IMR-90 (cell line): ENCODE data around the gene CUTA. TPM values are rescaled to one million over a fixed set of nuclear protein-coding genes. Genes with fewer than 3 reads are reported as not detected.

Source experiments
- ATAC-seq: fragments of 200-7000 bp; cut with Tn5 transposase; 2 replicates; pipeline ENCODE4 v1.9.1; 2020; ENCODE audit warnings: low read depth, mild to moderate bottlenecking, moderate library complexity
- BruUV-seq: library from RNA; stranded (reverse); fragments of 400-500 nt; replicated peaks from 2 replicates; lab custom pipeline; 2021; lab: Mats Ljungman, UMichigan
- CTCF ChIA-PET: fragments of 300-600 bp; formaldehyde crosslinking; extraction: SDS; loops from one replicate; lab custom pipeline; 2021; ENCODE audit warnings: antibody characterized with exemption; lab: Yijun Ruan, JAX
- POLR2A ChIA-PET: fragments of 300-600 bp; sonication (Branson Sonifier 250); formaldehyde crosslinking; loops from one replicate; lab custom pipeline; 2022; ENCODE audit warnings: antibody characterized with exemption; ENCODE audit not compliant: unreplicated experiment; lab: Charles Lee
- DNase-seq: peaks from one replicate; pipeline ENCODE4 v3.0.0; 2013
- H2AFZ ChIP-seq: replicated peaks from 2 replicates; pipeline ENCODE3; 2013; ENCODE audit warnings: low read length, mild to moderate bottlenecking; ENCODE audit not compliant: poor library complexity
- H2AK5ac ChIP-seq: 2 replicates; pipeline ENCODE4 v1.6.1; 2013; ENCODE audit warnings: low read depth, low read length, inconsistent platforms
- H2AK9ac ChIP-seq: replicated peaks from 2 replicates; pipeline ENCODE3; 2013; ENCODE audit warnings: mild to moderate bottlenecking, low read depth, low read length, moderate library complexity; ENCODE audit not compliant: poor library complexity
- H2BK120ac ChIP-seq: 2 replicates; pipeline ENCODE4 v1.6.1; 2013; ENCODE audit warnings: low read depth, low read length, inconsistent platforms
- H2BK15ac ChIP-seq: 3 replicates; pipeline ENCODE4 v1.6.1; 2013; ENCODE audit warnings: low read depth, low read length, inconsistent platforms
- H2BK20ac ChIP-seq: 2 replicates; pipeline ENCODE4 v1.6.1; 2013; ENCODE audit warnings: low read depth, mild to moderate bottlenecking, inconsistent platforms, low read length, moderate library complexity
- H2BK5ac ChIP-seq: 2 replicates; pipeline ENCODE4 v1.6.1; 2013; ENCODE audit warnings: mild to moderate bottlenecking, low read depth, low read length, inconsistent platforms; ENCODE audit not compliant: poor library complexity, severe bottlenecking
- H3K14ac ChIP-seq: replicated peaks from 2 replicates; pipeline ENCODE4 v1.6.1; 2013; ENCODE audit warnings: low read depth, low read length, inconsistent platforms
- H3K18ac ChIP-seq: 2 replicates; pipeline ENCODE4 v1.6.1; 2013; ENCODE audit warnings: low read depth, low read length, control low read depth
- H3K23ac ChIP-seq: 2 replicates; pipeline ENCODE4 v1.6.1; 2013; ENCODE audit warnings: low read depth, low read length, inconsistent platforms
- H3K27ac ChIP-seq: 2 replicates; pipeline ENCODE4 v1.5.1; 2013; ENCODE audit warnings: mild to moderate bottlenecking, control low read depth, low read length; ENCODE audit not compliant: insufficient read depth
- H3K27me3 ChIP-seq: 2 replicates; pipeline ENCODE4 v1.6.1; 2013; ENCODE audit warnings: low read length; ENCODE audit not compliant: control insufficient read depth, insufficient read depth
- H3K36me3 ChIP-seq: 2 replicates; pipeline ENCODE4 v1.6.1; 2013; ENCODE audit warnings: low read length, mixed read lengths; ENCODE audit not compliant: control insufficient read depth, insufficient read depth
- H3K4ac ChIP-seq: 2 replicates; pipeline ENCODE4 v1.6.1; 2013; ENCODE audit warnings: low read depth, low read length, inconsistent platforms
- H3K4me1 ChIP-seq: 2 replicates; pipeline ENCODE4 v1.6.1; 2013; ENCODE audit warnings: low read length, mixed read lengths; ENCODE audit not compliant: control insufficient read depth, insufficient read depth
- H3K4me2 ChIP-seq: 2 replicates; pipeline ENCODE4 v1.6.1; 2013; ENCODE audit warnings: low read depth, mild to moderate bottlenecking, control low read depth, low read length, moderate library complexity
- H3K4me3 ChIP-seq: 2 replicates; pipeline ENCODE4 v1.5.1; 2013; ENCODE audit warnings: low read depth, mild to moderate bottlenecking, control low read depth, low read length, moderate library complexity; ENCODE audit not compliant: insufficient read depth
- H3K56ac ChIP-seq: 2 replicates; pipeline ENCODE4 v1.6.1; 2013; ENCODE audit warnings: low read length, inconsistent platforms; ENCODE audit not compliant: insufficient read depth; ENCODE audit errors: extremely low read depth
- H3K79me1 ChIP-seq, 2 experiments: 2 replicates each; pipeline ENCODE4 v1.6.1; 2013; ENCODE audit warnings: low read length in 2 of 2, inconsistent platforms in 1 of 2, low read depth in 1 of 2
- H3K9ac ChIP-seq: 2 replicates; pipeline ENCODE4 v1.6.1; 2013; ENCODE audit warnings: low read depth, low read length, control low read depth
- H3K9me1 ChIP-seq: 2 replicates; pipeline ENCODE4 v1.6.1; 2013; ENCODE audit warnings: low read length, inconsistent platforms; ENCODE audit not compliant: insufficient read depth
- H3K9me3 ChIP-seq: 2 replicates; pipeline ENCODE4 v1.6.1; 2013; ENCODE audit warnings: low read length; ENCODE audit not compliant: control insufficient read depth, insufficient read depth
- H4K20me1 ChIP-seq: 2 replicates; pipeline ENCODE4 v1.6.1; 2013; ENCODE audit warnings: low read length, inconsistent platforms; ENCODE audit not compliant: insufficient read depth
- H4K5ac ChIP-seq: 2 replicates; pipeline ENCODE4 v1.6.1; 2013; ENCODE audit warnings: mild to moderate bottlenecking, low read depth, low read length, control low read depth
- H4K8ac ChIP-seq, 2 experiments: 2 replicates each; pipeline ENCODE4 v1.6.1; 2013; ENCODE audit warnings: low read depth in 2 of 2, low read length in 2 of 2, control low read depth in 1 of 2, inconsistent platforms in 1 of 2
- H4K91ac ChIP-seq: 2 replicates; pipeline ENCODE4 v1.6.1; 2013; ENCODE audit warnings: low read depth, low read length, inconsistent platforms; ENCODE audit not compliant: insufficient read depth
- BHLHE40 ChIP-seq: fragments of 150-350 bp; IDR thresholded peaks from 2 replicates; pipeline ENCODE4 v1.6.1; 2016; ENCODE audit warnings: mild to moderate bottlenecking, low read depth, low read length
- WGBS, 2 experiments: methylation state at CpG; one replicate each; pipeline versions ENCODE4 v1.1.5 to v1.1.7; 2013; ENCODE audit warnings: missing lambda C conversion rate in 2 of 2; ENCODE audit not compliant: insufficient read length in 1 of 2; ENCODE audit errors: extremely low coverage in 2 of 2; 5-methylcytosine and 5-hydroxymethylcytosine counted together
- dilution Hi-C: fragments of 300-500 bp; cut with HindIII; formaldehyde crosslinking; loops from one replicate; pipeline ENCODE4 v1.14.3; 2018; ENCODE audit warnings: low sequenced_read_pairs; ENCODE audit not compliant: unreplicated experiment
- in situ Hi-C: fragments of 300-500 bp; cut with MboI; formaldehyde crosslinking; loops from 3 replicates; pipeline ENCODE4 v1.14.3; 2019; ENCODE audit warnings: low sequenced_read_pairs, inconsistent platforms, mixed read lengths
- intact Hi-C: fragments of 100-400 bp; cut with micrococcal nuclease; formaldehyde crosslinking; loops from 2 replicates; pipeline ENCODE4 v1.10.0; 2022
- polyA plus RNA-seq, 3 experiments: library from polyadenylated mRNA; depleted of rRNA; stranded (reverse); fragments of >200 nt; gene quantifications; 2 replicates each; pipeline ENCODE4 v1.2.3, GENCODE V29; 2012; ENCODE audit warnings: low replicate concordance in 1 of 3
- total RNA-seq: library from RNA; depleted of rRNA; stranded (reverse); fragments of >200 nt; gene quantifications from 2 replicates; pipeline ENCODE4 v1.2.3, GENCODE V29; 2012
- TF ChIP-seq, protein P1 (sequence below): fragments of 150-350 bp; IDR thresholded peaks from 2 replicates; pipeline ENCODE4 v1.6.1; 2017; ENCODE audit warnings: mild to moderate bottlenecking, antibody characterized with exemption, low read length, low read depth

CUTA gene
- total and polyA plus RNA-seq, 2 of the 4 experiments (the other 2 are of a cell fraction): 136 to 427 TPM

DNA sequence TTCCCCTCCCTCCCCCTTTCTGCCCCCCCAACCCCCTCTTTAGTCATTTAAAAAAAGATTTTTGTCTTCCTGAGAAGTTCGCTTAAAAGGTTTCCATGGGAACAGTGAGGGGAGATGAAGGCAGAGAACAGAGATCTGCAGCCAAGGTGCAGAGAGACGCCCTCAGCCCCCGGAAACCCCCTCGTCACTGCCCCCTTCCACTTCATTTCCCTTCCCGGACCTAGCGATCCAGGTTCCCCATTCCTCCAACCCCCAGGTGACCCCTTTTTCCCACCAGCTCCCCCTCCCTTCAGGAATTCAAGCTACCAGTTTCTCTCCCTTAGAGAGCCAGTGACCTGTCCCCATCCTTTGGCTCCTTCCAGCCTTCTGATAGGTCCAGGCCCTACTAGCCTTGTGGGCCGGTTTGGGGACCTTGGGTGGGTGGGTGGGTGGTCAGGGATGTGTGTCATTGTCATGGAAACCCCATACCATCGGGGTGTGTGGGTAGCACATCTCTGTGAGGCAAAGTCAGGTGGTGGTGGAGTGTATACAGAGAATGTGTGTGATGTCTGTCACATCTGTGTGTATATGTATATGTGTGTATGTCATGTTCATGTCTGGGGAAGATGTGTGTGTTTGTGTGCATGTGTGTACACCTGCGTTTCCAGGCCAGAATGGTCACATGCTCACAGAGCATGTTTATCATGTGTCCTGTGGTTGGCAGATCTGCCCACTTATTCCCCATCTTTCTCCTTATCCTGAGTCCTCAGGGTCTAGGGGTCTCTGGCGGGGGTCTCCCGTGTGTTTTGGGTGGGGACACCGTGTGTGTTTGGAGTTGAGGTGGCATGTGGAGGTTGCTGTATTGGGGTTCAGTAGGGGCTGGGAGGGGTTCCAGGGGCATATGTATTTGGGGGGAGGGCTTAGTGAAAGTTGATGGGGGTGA, 8.9 kb upstream of the CUTA start:
- peak overlapping the region; percentile 22 for H3K14ac ChIP-seq
- no TSS peak for BruUV-seq
- no peak overlapping the region for H3K56ac ChIP-seq
- ChIA-PET CTCF (interaction anchor here (1.0 to 1.4 kb wide), 2 partner anchors 23 to 31 kb away, joined by 3 read pairs; no protein-coding TSS in a partner anchor), POLR2A (interaction anchor here (0.5 to 0.6 kb wide), 3 partner anchors 17 to 1311 kb away, joined by 3 to 19 read pairs (median 9); no protein-coding TSS in a partner anchor)
- H3K18ac ChIP-seq: no peak overlapping the region
- H4K8ac ChIP-seq: peak overlapping the region in 1 of 2 experiments; percentile 91; a peak in 1 of 4 replicates
- H4K91ac ChIP-seq: no peak overlapping the region
- WGBS, 2 experiments: 33% methylated on average over 3 of the region's 12 CpGs; no CpG with 5 or more reads in 1 of the 2 experiments
- no peak for TF ChIP-seq BHLHE40
- TF ChIP-seq, protein P1, sequence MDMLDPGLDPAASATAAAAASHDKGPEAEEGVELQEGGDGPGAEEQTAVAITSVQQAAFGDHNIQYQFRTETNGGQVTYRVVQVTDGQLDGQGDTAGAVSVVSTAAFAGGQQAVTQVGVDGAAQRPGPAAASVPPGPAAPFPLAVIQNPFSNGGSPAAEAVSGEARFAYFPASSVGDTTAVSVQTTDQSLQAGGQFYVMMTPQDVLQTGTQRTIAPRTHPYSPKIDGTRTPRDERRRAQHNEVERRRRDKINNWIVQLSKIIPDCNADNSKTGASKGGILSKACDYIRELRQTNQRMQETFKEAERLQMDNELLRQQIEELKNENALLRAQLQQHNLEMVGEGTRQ: peak; percentile 49; the same call in 1 of the 2 replicates
- peak overlapping the region; percentile 72 for H3K9ac ChIP-seq
- H3K4ac ChIP-seq: peak overlapping the region; percentile 36; the same call in 1 of the 2 replicates
- H3K4me1 ChIP-seq: peaks cover 38% of the 10 kb centered on the region
- no peaks in the 10 kb centered on the region for H3K9me3 ChIP-seq
- intact Hi-C loops (no loop called here), in situ Hi-C loops (no loop called here), dilution Hi-C loops (no loop called here)
- peaks cover 35% of the 10 kb centered on the region for H4K20me1 ChIP-seq
- peak overlapping the region; percentile 69 for H2AFZ ChIP-seq
- H3K4me2 ChIP-seq: peak overlapping the region; percentile 88
- H2AK5ac ChIP-seq: peak overlapping the region; percentile 96; the same call in 1 of the 2 replicates
- peaks cover 17% of the 10 kb centered on the region for H3K36me3 ChIP-seq
- no peak overlapping the region for H2BK120ac ChIP-seq
- H3K79me1 ChIP-seq: peaks cover 33 to 92% of the 10 kb centered on the region in 2 experiments
- H4K5ac ChIP-seq: 0 out of 2 replicates have a peak overlapping the region, but pooled peaks have one; percentile 9
- peak overlapping the region; percentile 68; the same call in 1 of the 2 replicates for H3K27ac ChIP-seq
- H2AK9ac ChIP-seq: peak overlapping the region; percentile 80
- H3K27me3 ChIP-seq: no peaks in the 10 kb centered on the region
- peak overlapping the region; percentile 94 for H3K4me3 ChIP-seq
- no peak overlapping the region; the same call in 2 of the 3 replicates for H2BK15ac ChIP-seq
- H3K9me1 ChIP-seq: peaks cover 36% of the 10 kb centered on the region
- DNase-seq (no peak), ATAC-seq (no peak)
- H3K23ac ChIP-seq: peak overlapping the region; percentile 79
- no peak overlapping the region for H2BK20ac ChIP-seq
- H2BK5ac ChIP-seq: no peak overlapping the region
